K562 (cell line): ENCODE results near the gene DYNC2H1. TPM values are rescaled to one million over a fixed set of nuclear protein-coding genes. Genes with fewer than 3 reads are reported as not detected.

Experiments used
- ATAC-seq: fragments of 200-7000 bp; cut with Tn5 transposase; 3 replicates; pipeline ENCODE4 v1.9.1; 2020; ENCODE audit warnings: moderate library complexity
- BruUV-seq: library from RNA; stranded (reverse); fragments of 400-500 nt; replicated peaks from 2 replicates; lab custom pipeline; 2021; lab: Mats Ljungman, UMichigan
- CTCF ChIA-PET: fragments of 300-600 bp; formaldehyde crosslinking; extraction: SDS; loops from one replicate; lab custom pipeline; 2021; ENCODE audit warnings: low intra/inter-chr PET ratio; lab: Yijun Ruan, JAX
- POLR2A ChIA-PET: fragments of 300-600, 350-650 bp; sonication (Branson Sonifier 250); formaldehyde crosslinking; extraction: SDS; loops from one replicate; lab custom pipeline; 2021; ENCODE audit warnings: antibody characterized with exemption, inconsistent platforms; lab: Yijun Ruan, JAX
- DNase-seq, 4 experiments: peaks; one replicate each; pipeline versions ENCODE4 v3.0.0 to v3.0.0-alpha.2; 2011 to 2018; ENCODE audit warnings: low spot score in 3 of 4, mixed read lengths in 3 of 4; ENCODE audit errors: extremely low read depth in 1 of 4
- FAIRE-seq: peaks from 2 replicates; lab custom pipeline; 2011; peaks lifted over from hg19 to GRCh38; lab: Jason Lieb, UNC
- H2AFZ ChIP-seq: 2 replicates; pipeline ENCODE4 v1.6.0; 2011; ENCODE audit warnings: low read depth, low read length, control low read depth, inconsistent platforms
- H3K27ac ChIP-seq: fragments of 200-600 bp; 3 replicates; pipeline ENCODE4 v1.8.0; 2011; ENCODE audit warnings: low read depth, mild to moderate bottlenecking, control low read depth, inconsistent platforms, low read length, moderate library complexity, mixed read lengths; ENCODE audit errors: extremely low read depth
- H3K27me3 ChIP-seq, 2 experiments: fragments of 300-600 bp in 1 of 2; 2 replicates in 1 of 2; 3 replicates in 1 of 2; pipeline versions ENCODE4 v1.6.0 to v1.8.0; 2011; ENCODE audit warnings: inconsistent platforms in 2 of 2, low read length in 2 of 2, mild to moderate bottlenecking in 1 of 2, mixed read lengths in 1 of 2, moderate library complexity in 1 of 2; ENCODE audit not compliant: control insufficient read depth in 2 of 2, insufficient read depth in 2 of 2
- H3K36me3 ChIP-seq: fragments of 300-600 bp; 3 replicates; pipeline ENCODE4 v1.8.0; 2011; ENCODE audit warnings: mild to moderate bottlenecking, low read length, inconsistent platforms; ENCODE audit not compliant: control insufficient read depth, insufficient read depth
- H3K4me1 ChIP-seq, 2 experiments: fragments of 200-600 bp in 1 of 2; replicated peaks in 1 of 2; 2 replicates in 1 of 2; 3 replicates in 1 of 2; pipeline versions ENCODE4 v1.5.1 to v1.8.0; 2011; ENCODE audit warnings: inconsistent platforms in 2 of 2, low read length in 2 of 2, mild to moderate bottlenecking in 1 of 2, mixed read lengths in 1 of 2, moderate library complexity in 1 of 2; ENCODE audit not compliant: control insufficient read depth in 2 of 2, insufficient read depth in 2 of 2
- H3K4me2 ChIP-seq: 2 replicates; pipeline ENCODE4 v1.6.1; 2011; ENCODE audit warnings: low read length, control low read depth, inconsistent platforms, mixed read lengths; ENCODE audit not compliant: insufficient read depth
- H3K4me3 ChIP-seq: fragments of 200-600 bp; sonication (generic), shearing (Covaris generic); 2 replicates; pipeline ENCODE4 v1.5.1; 2016; ENCODE audit warnings: control low read depth, inconsistent platforms
- H3K79me2 ChIP-seq: fragments of 200-600 bp; 3 replicates; pipeline ENCODE4 v1.8.0; 2011; ENCODE audit warnings: low read length, inconsistent platforms; ENCODE audit not compliant: control insufficient read depth, insufficient read depth
- H3K9ac ChIP-seq, 2 experiments: 2 replicates each; pipeline versions ENCODE4 v1.6.0 to v1.6.1; 2011; ENCODE audit warnings: low read depth in 2 of 2, low read length in 2 of 2, control low read depth in 1 of 2, inconsistent platforms in 1 of 2, mild to moderate bottlenecking in 1 of 2, mixed read lengths in 1 of 2; ENCODE audit not compliant: insufficient read depth in 1 of 2
- H3K9me1 ChIP-seq: one replicate; pipeline ENCODE4 v1.6.0; 2011; ENCODE audit warnings: inconsistent platforms, mild to moderate bottlenecking, low read length, moderate library complexity; ENCODE audit not compliant: control insufficient read depth, insufficient read depth
- H3K9me3 ChIP-seq: replicated peaks from 2 replicates; pipeline ENCODE4 v1.5.1; 2011; ENCODE audit warnings: low read depth, low read length, inconsistent platforms; ENCODE audit not compliant: control insufficient read depth, insufficient read depth
- H4K20me1 ChIP-seq: replicated peaks from 2 replicates; pipeline ENCODE4 v1.6.1; 2011; ENCODE audit warnings: low read length, inconsistent platforms, mixed read lengths; ENCODE audit not compliant: control insufficient read depth, insufficient read depth
- ARID2 ChIP-seq: fragments of 450-650 bp; IDR thresholded peaks from 2 replicates; pipeline ENCODE4 v1.6.1; 2017; ENCODE audit warnings: antibody characterized with exemption, mild to moderate bottlenecking
- MEF2D ChIP-seq: conservative IDR thresholded peaks from 2 replicates; pipeline ENCODE4 v1.6.1; 2016; ENCODE audit warnings: low read depth, missing genetic modification characterization, missing compliant biosample characterization
- NFIC ChIP-seq: fragments of 450-650 bp; IDR thresholded peaks from 2 replicates; pipeline ENCODE4 v1.6.1; 2017; ENCODE audit warnings: mild to moderate bottlenecking, inconsistent platforms
- POLR3A ChIP-seq: IDR thresholded peaks from 2 replicates; pipeline ENCODE4 v1.6.1; 2011; ENCODE audit warnings: borderline replicate concordance, mild to moderate bottlenecking, moderate library complexity; ENCODE audit not compliant: insufficient read length, insufficient read depth; ENCODE audit errors: extremely low read depth
- ZNF717 ChIP-seq: fragments of 250-450 bp; sonication (Bioruptor Pico); IDR thresholded peaks from 2 replicates; pipeline ENCODE4 v1.5.0; 2021
- WGBS: fragments of 100-300 bp; shearing (Covaris generic); methylation state at CpG from one replicate; pipeline ENCODE4 v1.1.6; 2016; ENCODE audit warnings: low coverage, mixed read lengths; ENCODE audit not compliant: insufficient coverage; ENCODE audit errors: missing lambda C conversion rate; 5-methylcytosine and 5-hydroxymethylcytosine counted together
- in situ Hi-C: fragments of 300-500 bp; cut with MboI; formaldehyde crosslinking; loops from 4 replicates; pipeline ENCODE4 v1.15.0; 2018; ENCODE audit warnings: inconsistent platforms, mixed read lengths
- intact Hi-C: fragments of 100-400 bp; cut with micrococcal nuclease; formaldehyde crosslinking; loops from 2 replicates; pipeline ENCODE4 v1.14.2; 2022
- polyA plus RNA-seq, 8 experiments: library from polyadenylated mRNA; depleted of rRNA in 4 of 8; stranded (reverse) in 5 of 8; unstranded in 3 of 8; fragments of >200 nt; fragmentation: Nextera tagmentation in 2 of 8; fragmentation: Illumina TruSeq in 1 of 8; extraction: Ambion mirVana in 2 of 8; extraction: Trizol in 1 of 8; gene quantifications; 2 replicates each; pipeline versions ENCODE4 v1.2.1 to v1.2.3, GENCODE V29; 2011 to 2014; ENCODE audit warnings: inconsistent platforms in 1 of 8, missing spikeins in 1 of 8
- total RNA-seq, 7 experiments: library from RNA; depleted of rRNA in 6 of 7; stranded (reverse); fragments of >200 nt in 6 of 7; fragmentation: Illumina TruSeq in 2 of 7; extraction: Trizol in 2 of 7; gene quantifications; 2 replicates each; pipeline versions ENCODE4 v1.2.1 to v1.2.3, GENCODE V29; 2011 to 2021; ENCODE audit warnings: low replicate concordance in 1 of 7
- TF ChIP-seq, protein P1 (sequence below), 2 experiments: fragments of 450-650 bp in 1 of 2; IDR thresholded peaks; 2 replicates each; pipeline ENCODE4 v1.6.1; 2011 to 2017; ENCODE audit warnings: low read depth in 2 of 2, antibody characterized with exemption in 1 of 2, borderline replicate concordance in 1 of 2, low read length in 1 of 2, mild to moderate bottlenecking in 1 of 2, mixed read lengths in 1 of 2; ENCODE audit not compliant: control insufficient read depth in 1 of 2
- TF ChIP-seq, protein P2 (sequence below): sonication (generic); formaldehyde crosslinking; IDR thresholded peaks from 2 replicates; pipeline ENCODE4 v1.8.0; 2022; ENCODE audit warnings: mild to moderate bottlenecking, low read depth, missing genetic modification reagents
- TF ChIP-seq, protein P3 (sequence below): fragments of 200-400 bp; formaldehyde crosslinking; IDR thresholded peaks from 2 replicates; pipeline ENCODE4 v1.6.1; 2017; ENCODE audit warnings: mild to moderate bottlenecking, low read depth, low read length, moderate library complexity
- TF ChIP-seq, protein P4 (sequence below), 2 experiments: IDR thresholded peaks; 2 replicates each; pipeline ENCODE4 v1.6.1; 2011; ENCODE audit warnings: borderline replicate concordance in 1 of 2, control low read depth in 1 of 2, low read depth in 1 of 2, low read length in 1 of 2, mild to moderate bottlenecking in 1 of 2, mixed read lengths in 1 of 2, moderate library complexity in 1 of 2; ENCODE audit not compliant: insufficient read depth in 1 of 2, insufficient read length in 1 of 2, poor library complexity in 1 of 2, severe bottlenecking in 1 of 2; ENCODE audit errors: extremely low read depth in 1 of 2
- TF ChIP-seq, protein P5 (sequence below): fragments of 450-650 bp; IDR thresholded peaks from 2 replicates; pipeline ENCODE4 v1.7.1; 2018; ENCODE audit warnings: mild to moderate bottlenecking, low read depth; ENCODE audit not compliant: partially characterized antibody

Gene DYNC2H1
- total and polyA plus RNA-seq, 9 of the 15 experiments (the other 6 are each of a cell fraction or from before 2014, with no cell fraction given): 0.08 to 0.64 (median 0.20) TPM

DNA sequence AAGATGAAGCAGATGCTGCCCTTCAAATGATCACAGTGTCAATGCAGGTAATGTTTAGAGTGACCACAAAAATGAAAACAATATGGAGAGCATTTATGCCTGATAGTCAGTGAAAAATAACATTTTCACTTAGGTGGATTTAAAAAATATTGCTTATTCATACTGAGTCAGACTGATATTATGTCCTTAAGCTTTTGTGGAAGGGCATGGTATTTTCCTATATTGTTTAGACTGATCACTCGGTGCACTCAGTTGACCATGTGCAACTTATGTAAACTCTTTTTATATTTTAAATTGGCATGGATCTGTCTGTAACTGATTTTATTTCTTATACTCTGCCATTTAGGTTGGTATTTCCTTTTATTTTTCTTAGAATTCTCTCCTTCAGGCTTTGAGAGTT is 106.6 kb downstream of the DYNC2H1 start:
- BruUV-seq: no TSS peak
- no peak for TF ChIP-seq ZNF717 (CRISPR knock-in tag)
- TF ChIP-seq, protein P1, sequence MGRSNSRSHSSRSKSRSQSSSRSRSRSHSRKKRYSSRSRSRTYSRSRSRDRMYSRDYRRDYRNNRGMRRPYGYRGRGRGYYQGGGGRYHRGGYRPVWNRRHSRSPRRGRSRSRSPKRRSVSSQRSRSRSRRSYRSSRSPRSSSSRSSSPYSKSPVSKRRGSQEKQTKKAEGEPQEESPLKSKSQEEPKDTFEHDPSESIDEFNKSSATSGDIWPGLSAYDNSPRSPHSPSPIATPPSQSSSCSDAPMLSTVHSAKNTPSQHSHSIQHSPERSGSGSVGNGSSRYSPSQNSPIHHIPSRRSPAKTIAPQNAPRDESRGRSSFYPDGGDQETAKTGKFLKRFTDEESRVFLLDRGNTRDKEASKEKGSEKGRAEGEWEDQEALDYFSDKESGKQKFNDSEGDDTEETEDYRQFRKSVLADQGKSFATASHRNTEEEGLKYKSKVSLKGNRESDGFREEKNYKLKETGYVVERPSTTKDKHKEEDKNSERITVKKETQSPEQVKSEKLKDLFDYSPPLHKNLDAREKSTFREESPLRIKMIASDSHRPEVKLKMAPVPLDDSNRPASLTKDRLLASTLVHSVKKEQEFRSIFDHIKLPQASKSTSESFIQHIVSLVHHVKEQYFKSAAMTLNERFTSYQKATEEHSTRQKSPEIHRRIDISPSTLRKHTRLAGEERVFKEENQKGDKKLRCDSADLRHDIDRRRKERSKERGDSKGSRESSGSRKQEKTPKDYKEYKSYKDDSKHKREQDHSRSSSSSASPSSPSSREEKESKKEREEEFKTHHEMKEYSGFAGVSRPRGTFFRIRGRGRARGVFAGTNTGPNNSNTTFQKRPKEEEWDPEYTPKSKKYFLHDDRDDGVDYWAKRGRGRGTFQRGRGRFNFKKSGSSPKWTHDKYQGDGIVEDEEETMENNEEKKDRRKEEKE (IDR thresholded peaks at IDR 0.05; ENCODE audit: borderline replicate concordance in 1 of 2, control insufficient read depth in 1 of 2, low read depth in 2 of 2, low read length in 1 of 2): no peak
- no peak for TF ChIP-seq POLR3A
- TF ChIP-seq MEF2D: no peak
- TF ChIP-seq ARID2: no peak
- TF ChIP-seq, protein P2, sequence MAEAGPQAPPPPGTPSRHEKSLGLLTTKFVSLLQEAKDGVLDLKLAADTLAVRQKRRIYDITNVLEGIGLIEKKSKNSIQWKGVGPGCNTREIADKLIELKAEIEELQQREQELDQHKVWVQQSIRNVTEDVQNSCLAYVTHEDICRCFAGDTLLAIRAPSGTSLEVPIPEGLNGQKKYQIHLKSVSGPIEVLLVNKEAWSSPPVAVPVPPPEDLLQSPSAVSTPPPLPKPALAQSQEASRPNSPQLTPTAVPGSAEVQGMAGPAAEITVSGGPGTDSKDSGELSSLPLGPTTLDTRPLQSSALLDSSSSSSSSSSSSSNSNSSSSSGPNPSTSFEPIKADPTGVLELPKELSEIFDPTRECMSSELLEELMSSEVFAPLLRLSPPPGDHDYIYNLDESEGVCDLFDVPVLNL: no peak
- TF ChIP-seq, protein P3, sequence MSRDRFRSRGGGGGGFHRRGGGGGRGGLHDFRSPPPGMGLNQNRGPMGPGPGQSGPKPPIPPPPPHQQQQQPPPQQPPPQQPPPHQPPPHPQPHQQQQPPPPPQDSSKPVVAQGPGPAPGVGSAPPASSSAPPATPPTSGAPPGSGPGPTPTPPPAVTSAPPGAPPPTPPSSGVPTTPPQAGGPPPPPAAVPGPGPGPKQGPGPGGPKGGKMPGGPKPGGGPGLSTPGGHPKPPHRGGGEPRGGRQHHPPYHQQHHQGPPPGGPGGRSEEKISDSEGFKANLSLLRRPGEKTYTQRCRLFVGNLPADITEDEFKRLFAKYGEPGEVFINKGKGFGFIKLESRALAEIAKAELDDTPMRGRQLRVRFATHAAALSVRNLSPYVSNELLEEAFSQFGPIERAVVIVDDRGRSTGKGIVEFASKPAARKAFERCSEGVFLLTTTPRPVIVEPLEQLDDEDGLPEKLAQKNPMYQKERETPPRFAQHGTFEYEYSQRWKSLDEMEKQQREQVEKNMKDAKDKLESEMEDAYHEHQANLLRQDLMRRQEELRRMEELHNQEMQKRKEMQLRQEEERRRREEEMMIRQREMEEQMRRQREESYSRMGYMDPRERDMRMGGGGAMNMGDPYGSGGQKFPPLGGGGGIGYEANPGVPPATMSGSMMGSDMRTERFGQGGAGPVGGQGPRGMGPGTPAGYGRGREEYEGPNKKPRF: no peak
- TF ChIP-seq, protein P4, sequence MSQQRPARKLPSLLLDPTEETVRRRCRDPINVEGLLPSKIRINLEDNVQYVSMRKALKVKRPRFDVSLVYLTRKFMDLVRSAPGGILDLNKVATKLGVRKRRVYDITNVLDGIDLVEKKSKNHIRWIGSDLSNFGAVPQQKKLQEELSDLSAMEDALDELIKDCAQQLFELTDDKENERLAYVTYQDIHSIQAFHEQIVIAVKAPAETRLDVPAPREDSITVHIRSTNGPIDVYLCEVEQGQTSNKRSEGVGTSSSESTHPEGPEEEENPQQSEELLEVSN (IDR thresholded peaks at IDR 0.05; ENCODE audit: borderline replicate concordance in 1 of 2, extremely low read depth in 1 of 2, insufficient read depth in 1 of 2, insufficient read length in 1 of 2, low read depth in 1 of 2, low read length in 1 of 2, poor library complexity in 1 of 2, severe bottlenecking in 1 of 2): no peak
- TF ChIP-seq NFIC: no peak
- TF ChIP-seq, protein P5, sequence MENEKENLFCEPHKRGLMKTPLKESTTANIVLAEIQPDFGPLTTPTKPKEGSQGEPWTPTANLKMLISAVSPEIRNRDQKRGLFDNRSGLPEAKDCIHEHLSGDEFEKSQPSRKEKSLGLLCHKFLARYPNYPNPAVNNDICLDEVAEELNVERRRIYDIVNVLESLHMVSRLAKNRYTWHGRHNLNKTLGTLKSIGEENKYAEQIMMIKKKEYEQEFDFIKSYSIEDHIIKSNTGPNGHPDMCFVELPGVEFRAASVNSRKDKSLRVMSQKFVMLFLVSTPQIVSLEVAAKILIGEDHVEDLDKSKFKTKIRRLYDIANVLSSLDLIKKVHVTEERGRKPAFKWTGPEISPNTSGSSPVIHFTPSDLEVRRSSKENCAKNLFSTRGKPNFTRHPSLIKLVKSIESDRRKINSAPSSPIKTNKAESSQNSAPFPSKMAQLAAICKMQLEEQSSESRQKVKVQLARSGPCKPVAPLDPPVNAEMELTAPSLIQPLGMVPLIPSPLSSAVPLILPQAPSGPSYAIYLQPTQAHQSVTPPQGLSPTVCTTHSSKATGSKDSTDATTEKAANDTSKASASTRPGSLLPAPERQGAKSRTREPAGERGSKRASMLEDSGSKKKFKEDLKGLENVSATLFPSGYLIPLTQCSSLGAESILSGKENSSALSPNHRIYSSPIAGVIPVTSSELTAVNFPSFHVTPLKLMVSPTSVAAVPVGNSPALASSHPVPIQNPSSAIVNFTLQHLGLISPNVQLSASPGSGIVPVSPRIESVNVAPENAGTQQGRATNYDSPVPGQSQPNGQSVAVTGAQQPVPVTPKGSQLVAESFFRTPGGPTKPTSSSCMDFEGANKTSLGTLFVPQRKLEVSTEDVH: no peak

More for the DNA sequence above, 106.6 kb downstream of the DYNC2H1 start:
- H3K9me1 ChIP-seq: no peaks in the 10 kb centered on the region
- H3K4me2 ChIP-seq: no peak overlapping the region
- H3K36me3 ChIP-seq: no peaks in the 10 kb centered on the region
- ATAC-seq (no peak), DNase-seq (no peak), FAIRE-seq (no peak)
- no peaks in the 10 kb centered on the region for H4K20me1 ChIP-seq
- H3K4me1 ChIP-seq: no peaks in the 10 kb centered on the region
- no peak overlapping the region for H2AFZ ChIP-seq
- H3K27me3 ChIP-seq: no peaks in the 10 kb centered on the region
- H3K9me3 ChIP-seq: 0 out of 2 replicates have a peak, but pooled peaks cover 2% of the 10 kb centered on the region
- WGBS: 0% methylated on average over 1 of the region's 1 CpG
- H3K79me2 ChIP-seq: no peaks in the 10 kb centered on the region
- ChIA-PET POLR2A (no interaction called here), CTCF (no interaction called here)
- in situ Hi-C loops (no loop called here), intact Hi-C loops (no loop called here)
- no peak overlapping the region for H3K9ac ChIP-seq
- H3K27ac ChIP-seq: no peak overlapping the region
- H3K4me3 ChIP-seq: no peak overlapping the region
